ENCODE measurements around the gene ELMO1. TPM values are rescaled to one million over a fixed set of nuclear protein-coding genes. Genes with fewer than 3 reads are reported as not detected.

Gene ELMO1
- total RNA-seq, 1 donor from 2014 or later = not detected

GRCh38 chr7:37410305-37411229, 38.1 kb downstream of the ELMO1 start:
- no peaks in the 10 kb centered on the region for H3K9me3 Mint-ChIP-seq (ENCODE audit: unreplicated experiment)
- H3K27me3 Mint-ChIP-seq (ENCODE audit: unreplicated experiment) = no peaks in the 10 kb centered on the region
- H3K36me3 Mint-ChIP-seq (ENCODE audit: unreplicated experiment) = no peaks in the 10 kb centered on the region
- no peak for DNase-seq (ENCODE audit: extremely low spot score, unreplicated experiment)
- no peak overlapping the region for H3K27ac Mint-ChIP-seq (ENCODE audit: unreplicated experiment)
- no peak for TF ChIP-seq CTCF (IDR thresholded peaks at IDR 0.05)
- H3K4me1 Mint-ChIP-seq (ENCODE audit: unreplicated experiment) = no peaks in the 10 kb centered on the region
- H3K4me3 Mint-ChIP-seq (ENCODE audit: unreplicated experiment) = no peak overlapping the region

- no peaks in the 10 kb centered on the region for H3K27me3 Mint-ChIP-seq (ENCODE audit: unreplicated experiment)
- TF ChIP-seq CTCF (IDR thresholded peaks at IDR 0.05) = no peak
- no peak overlapping the region for H3K27ac Mint-ChIP-seq (ENCODE audit: unreplicated experiment)
- no peak overlapping the region for H3K4me3 Mint-ChIP-seq (ENCODE audit: unreplicated experiment)
- H3K9me3 Mint-ChIP-seq (ENCODE audit: unreplicated experiment) = no peaks in the 10 kb centered on the region
- no peaks in the 10 kb centered on the region for H3K36me3 Mint-ChIP-seq (ENCODE audit: unreplicated experiment)
- DNase-seq (ENCODE audit: extremely low spot score, unreplicated experiment) = no peak
- H3K4me1 Mint-ChIP-seq (ENCODE audit: unreplicated experiment) = no peaks in the 10 kb centered on the region
Measured at GRCh38 chr7:37409461-37409860, 39.2 kb downstream of the ELMO1 start.

GRCh38 chr7:37408291-37409228, 40.1 kb downstream of the ELMO1 start:
- no peak for DNase-seq (ENCODE audit: extremely low spot score, unreplicated experiment)
- Mint-ChIP-seq H3K27ac (ENCODE audit: unreplicated experiment) (no peak overlapping the region), H3K9me3 (ENCODE audit: unreplicated experiment) (no peaks in the 10 kb centered on the region), H3K27me3 (ENCODE audit: unreplicated experiment) (no peaks in the 10 kb centered on the region), H3K4me3 (ENCODE audit: unreplicated experiment) (no peak overlapping the region), H3K36me3 (ENCODE audit: unreplicated experiment) (no peaks in the 10 kb centered on the region), H3K4me1 (ENCODE audit: unreplicated experiment) (no peaks in the 10 kb centered on the region)
- no peak for TF ChIP-seq CTCF (IDR thresholded peaks at IDR 0.05)

- TF ChIP-seq CTCF (IDR thresholded peaks at IDR 0.05) = no peak
- H3K27ac Mint-ChIP-seq (ENCODE audit: unreplicated experiment) = no peak overlapping the region
- H3K9me3 Mint-ChIP-seq (ENCODE audit: unreplicated experiment) = no peaks in the 10 kb centered on the region
- no peaks in the 10 kb centered on the region for H3K27me3 Mint-ChIP-seq (ENCODE audit: unreplicated experiment)
- no peaks in the 10 kb centered on the region for H3K36me3 Mint-ChIP-seq (ENCODE audit: unreplicated experiment)
- H3K4me3 Mint-ChIP-seq (ENCODE audit: unreplicated experiment) = no peak overlapping the region
- H3K4me1 Mint-ChIP-seq (ENCODE audit: unreplicated experiment) = no peaks in the 10 kb centered on the region
- DNase-seq (ENCODE audit: extremely low spot score, unreplicated experiment) = no peak
Measured at GRCh38 chr7:37405603-37406122, 43.0 kb downstream of the ELMO1 start.
